Right lobe of liver (tissue), 6 donors: ENCODE results near the gene FOXP4. TPM values are rescaled to one million over a fixed set of nuclear protein-coding genes. Genes with fewer than 3 reads are reported as not detected.

Experiments used
- ATAC-seq, 4 donors: fragments of 200-7000 bp; cut with Tn5 transposase; one replicate each; pipeline ENCODE4 v1.9.1; 2020; ENCODE audit warnings: mild to moderate bottlenecking in 4 of 4, moderate library complexity in 4 of 4
- DNase-seq, 3 donors: peaks; one replicate each; pipeline ENCODE4 v3.0.0-alpha.2; 2020
- H3K27ac ChIP-seq, 3 donors: fragments of 200-600 bp; one replicate each; pipeline ENCODE4 v1.8.0; 2022
- H3K27me3 ChIP-seq, 2 donors: fragments of 200-600 bp; one replicate each; pipeline ENCODE4 v1.8.0; 2022
- H3K36me3 ChIP-seq, 4 donors: fragments of 200-600 bp; sonication (generic) in 1 of 4; one replicate each; pipeline versions ENCODE4 v1.5.1 to v1.8.0; 2017 to 2022; ENCODE audit warnings: control low read depth in 1 of 4
- H3K4me1 ChIP-seq, 4 donors: fragments of 200-600 bp; sonication (generic) in 1 of 4; one replicate each; pipeline versions ENCODE4 v1.5.1 to v1.8.0; 2017 to 2022; ENCODE audit warnings: control low read depth in 1 of 4
- H3K4me3 ChIP-seq, 3 donors: fragments of 200-600 bp; one replicate each; pipeline ENCODE4 v1.8.0; 2022
- H3K9me3 ChIP-seq, 4 donors: fragments of 200-600 bp; sonication (generic) in 1 of 4; one replicate each; pipeline versions ENCODE4 v1.5.1 to v1.8.0; 2017 to 2022; ENCODE audit warnings: control low read depth in 1 of 4
- POLR2A ChIP-seq: fragments of 450-650 bp; IDR thresholded peaks from one replicate; pipeline ENCODE4 v1.6.1; 2017; ENCODE audit warnings: antibody characterized with exemption, mild to moderate bottlenecking
- WGBS: methylation state at CpG from one replicate; pipeline ENCODE4 v1.1.6; 2018; ENCODE audit warnings: low coverage, low lambda C conversion rate; ENCODE audit not compliant: insufficient coverage; ENCODE audit errors: missing lambda C conversion rate; 5-methylcytosine and 5-hydroxymethylcytosine counted together
- intact Hi-C, 2 donors: fragments of 100-400 bp; cut with DNase I; formaldehyde crosslinking; loops; one replicate each; pipeline versions ENCODE4 v1.11.2 to v1.14.1; 2022
- total RNA-seq, 6 experiments: library from RNA; depleted of rRNA in 2 of 6; stranded (reverse); fragments of >200 nt in 2 of 6; fragmentation: NEBNext Ultra II Directional in 3 of 6; extraction: Animal tissue kit (Norgen Biotek cat#: 25700) in 3 of 6; gene quantifications; one replicate each; pipeline versions ENCODE4 v1.1.0 to v1.2.4, GENCODE V29; 2016 to 2023
- TF ChIP-seq, protein P1 (sequence below), 4 donors: fragments of 200-600 bp in 3 of 4; fragments of 450-650 bp in 1 of 4; IDR thresholded peaks; one replicate each; pipeline versions ENCODE4 v1.5.1 to v1.8.0; 2016 to 2022; ENCODE audit warnings: antibody characterized with exemption in 4 of 4, mild to moderate bottlenecking in 2 of 4
- donor health status: DM: no; HTN: yes; CAD: no.
- donor health status: DM: no; HTN: no; CAD: no.
- donor health status: DM: no; HTN: no; CAD: no.
- donor health status: DM: no; HTN: yes; CAD: no.
- donor health status: DM: no; HTN: yes; CAD: no.

The FOXP4 gene
- total RNA-seq, 6 experiments from 2014 or later, result 12.6 to 19.2 (median 14.9) TPM

DNA sequence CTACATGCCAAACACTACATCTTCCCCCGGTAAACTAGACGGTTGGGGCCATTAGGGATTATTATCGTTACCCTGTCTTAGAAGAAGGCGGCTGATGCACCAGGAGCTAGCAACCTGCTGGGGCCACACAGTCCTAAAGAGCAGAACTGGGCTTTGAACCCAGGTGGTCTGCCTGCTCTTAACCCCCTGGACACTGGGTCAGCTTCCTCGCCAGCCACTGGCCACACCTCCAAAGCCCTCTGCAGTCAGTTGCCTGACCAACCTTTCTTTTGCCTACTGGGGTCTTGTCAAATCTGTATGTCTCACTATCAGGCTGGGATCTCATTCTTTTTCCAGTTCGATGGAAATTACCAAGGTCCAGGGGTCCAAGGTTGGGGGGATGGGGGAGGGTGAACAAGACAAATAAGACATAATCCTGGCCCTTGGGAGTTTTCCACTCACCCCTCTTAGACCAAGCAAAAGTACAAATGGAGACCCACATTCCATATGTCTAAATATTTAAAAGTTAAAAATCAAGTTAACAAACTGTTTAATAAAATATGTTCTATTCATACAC is 34.0 kb upstream of the FOXP4 start:
- Histone ChIP-seq H3K36me3 (no peaks in the 10 kb centered on the region), H3K27me3 (no peaks in the 10 kb centered on the region), H3K27ac (no peak overlapping the region), H3K4me3 (no peak overlapping the region), H3K9me3 (no peaks in the 10 kb centered on the region), H3K4me1 (no peaks in the 10 kb centered on the region)
- DNase-seq (no peak), ATAC-seq (no peak)
- intact Hi-C loops, result no loop called here
- TF ChIP-seq, protein P1, sequence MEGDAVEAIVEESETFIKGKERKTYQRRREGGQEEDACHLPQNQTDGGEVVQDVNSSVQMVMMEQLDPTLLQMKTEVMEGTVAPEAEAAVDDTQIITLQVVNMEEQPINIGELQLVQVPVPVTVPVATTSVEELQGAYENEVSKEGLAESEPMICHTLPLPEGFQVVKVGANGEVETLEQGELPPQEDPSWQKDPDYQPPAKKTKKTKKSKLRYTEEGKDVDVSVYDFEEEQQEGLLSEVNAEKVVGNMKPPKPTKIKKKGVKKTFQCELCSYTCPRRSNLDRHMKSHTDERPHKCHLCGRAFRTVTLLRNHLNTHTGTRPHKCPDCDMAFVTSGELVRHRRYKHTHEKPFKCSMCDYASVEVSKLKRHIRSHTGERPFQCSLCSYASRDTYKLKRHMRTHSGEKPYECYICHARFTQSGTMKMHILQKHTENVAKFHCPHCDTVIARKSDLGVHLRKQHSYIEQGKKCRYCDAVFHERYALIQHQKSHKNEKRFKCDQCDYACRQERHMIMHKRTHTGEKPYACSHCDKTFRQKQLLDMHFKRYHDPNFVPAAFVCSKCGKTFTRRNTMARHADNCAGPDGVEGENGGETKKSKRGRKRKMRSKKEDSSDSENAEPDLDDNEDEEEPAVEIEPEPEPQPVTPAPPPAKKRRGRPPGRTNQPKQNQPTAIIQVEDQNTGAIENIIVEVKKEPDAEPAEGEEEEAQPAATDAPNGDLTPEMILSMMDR (IDR thresholded peaks at IDR 0.05), result no peak
- TF ChIP-seq POLR2A, result no peak
- 67% methylated on average over 2 of the region's 6 CpGs for WGBS

DNA sequence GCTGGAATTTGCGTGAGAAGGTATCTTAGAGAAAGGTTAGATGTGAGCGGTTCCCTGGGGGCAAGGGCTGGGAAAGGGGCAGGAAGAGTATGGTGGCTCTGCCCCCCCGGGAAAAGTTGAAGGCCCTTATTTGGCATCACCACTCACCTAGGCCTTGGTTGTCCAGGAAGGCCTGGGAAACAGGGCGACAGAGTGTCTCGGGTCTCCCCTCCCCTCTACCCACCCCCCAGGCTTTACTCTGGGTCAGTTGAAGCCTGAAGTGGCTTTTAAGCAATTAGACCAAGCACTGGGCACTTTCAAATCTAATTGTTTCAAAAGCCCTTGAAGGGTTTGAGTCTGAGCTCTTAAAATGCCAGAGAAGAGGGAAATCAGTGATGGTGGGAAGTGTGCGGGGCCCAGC is 30.2 kb upstream of the FOXP4 start:
- Histone ChIP-seq H3K27me3 (no peaks in the 10 kb centered on the region), H3K4me3 (no peak overlapping the region), H3K36me3 (no peaks in the 10 kb centered on the region), H3K27ac (no peak overlapping the region), H3K9me3 (no peaks in the 10 kb centered on the region), H3K4me1 (no peaks in the 10 kb centered on the region)
- DNase-seq (no peak), ATAC-seq (no peak)
- 98% methylated on average over 4 of the region's 6 CpGs for WGBS
- intact Hi-C loops, result no loop called here
- TF ChIP-seq, protein P1 (IDR thresholded peaks at IDR 0.05), result no peak
- no peak for TF ChIP-seq POLR2A

DNA sequence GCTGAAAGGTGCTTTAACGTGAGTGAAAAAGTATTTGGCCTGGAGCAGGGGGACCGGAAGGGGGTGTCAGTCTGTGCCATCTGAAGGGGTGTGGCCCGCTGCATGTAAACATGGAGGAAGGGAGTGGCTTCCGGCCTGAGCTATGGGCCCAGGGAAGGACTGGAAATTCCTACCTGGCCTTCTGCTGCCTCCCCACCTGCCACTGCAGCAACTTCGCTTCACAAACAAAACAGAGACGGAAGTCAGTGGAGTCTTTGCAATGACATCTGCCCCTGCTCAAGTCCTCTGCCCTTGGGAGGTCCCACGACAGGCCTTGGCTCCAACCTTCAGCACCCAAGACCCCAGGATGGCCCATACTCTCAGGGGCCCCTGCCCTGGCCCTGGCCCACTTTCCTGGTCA is 28.1 kb upstream of the FOXP4 start:
- H3K9me3 ChIP-seq, result no peaks in the 10 kb centered on the region
- intact Hi-C loops, result no loop called here
- no peaks in the 10 kb centered on the region for H3K4me1 ChIP-seq
- H3K27me3 ChIP-seq, result no peaks in the 10 kb centered on the region
- ATAC-seq (no peak), DNase-seq (no peak)
- TF ChIP-seq, protein P1 (IDR thresholded peaks at IDR 0.05), result no peak
- no peak for TF ChIP-seq POLR2A
- 60% methylated on average over 1 of the region's 7 CpGs for WGBS
- no peaks in the 10 kb centered on the region for H3K36me3 ChIP-seq
- H3K27ac ChIP-seq, result no peak overlapping the region
- H3K4me3 ChIP-seq, result no peak overlapping the region

DNA sequence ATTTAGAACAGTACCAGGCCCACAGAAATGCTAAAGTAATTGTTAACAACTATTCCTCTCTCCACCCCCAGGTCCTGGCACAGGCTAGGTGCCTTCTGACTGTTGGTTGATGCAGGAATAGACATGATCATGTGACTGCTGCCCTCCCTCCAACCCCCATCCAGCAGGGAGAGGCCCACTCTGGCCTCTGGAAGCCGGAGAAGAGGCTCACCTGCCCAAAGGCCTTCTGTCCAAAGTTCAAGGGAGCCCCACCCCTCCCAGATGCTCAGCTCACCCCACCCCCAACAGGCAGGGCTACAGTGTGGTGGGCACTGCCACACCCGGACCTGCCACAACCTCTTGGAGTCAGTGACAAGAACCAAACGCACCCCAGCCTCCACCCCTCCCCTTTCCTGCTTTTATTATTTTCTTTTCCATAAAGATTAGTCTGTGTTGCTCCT is 26.9 kb upstream of the FOXP4 start:
- intact Hi-C loops, result no loop called here
- no peaks in the 10 kb centered on the region for H3K9me3 ChIP-seq
- H3K4me1 ChIP-seq, result no peaks in the 10 kb centered on the region
- no peaks in the 10 kb centered on the region for H3K36me3 ChIP-seq
- no peaks in the 10 kb centered on the region for H3K27me3 ChIP-seq
- no peak overlapping the region for H3K27ac ChIP-seq
- 50% methylated on average over 2 of the region's 3 CpGs for WGBS
- DNase-seq, result no peak
- H3K4me3 ChIP-seq, result no peak overlapping the region
- no peak for ATAC-seq
- TF ChIP-seq, protein P1 (IDR thresholded peaks at IDR 0.05), result no peak
- TF ChIP-seq POLR2A, result no peak
